Measurements from ENCODE around the gene AGPAT4.

DNA sequence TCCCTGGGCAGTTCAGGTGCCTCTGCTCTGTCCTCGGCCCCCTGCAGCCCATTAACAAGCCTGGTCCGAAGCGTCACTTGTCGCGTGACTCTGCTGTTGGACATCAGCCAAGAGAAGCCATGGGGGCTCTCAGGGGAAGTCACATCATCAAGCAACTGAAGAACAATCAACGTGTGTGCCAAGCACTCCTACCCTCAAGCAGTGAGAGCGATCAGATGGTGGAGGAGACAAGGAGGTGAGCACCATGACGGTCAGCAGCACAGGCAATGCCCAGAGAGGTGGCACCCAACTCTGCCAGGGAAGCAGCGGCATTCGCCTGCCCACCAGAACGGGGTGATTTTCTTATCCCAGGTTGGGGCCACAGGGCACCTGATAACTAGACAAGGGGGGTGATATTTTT is 132.7 kb downstream of the AGPAT4 start:
- no peak for TF ChIP-seq CTCF (conservative IDR thresholded peaks at IDR 0.05; ENCODE audit: low read length)
- TF ChIP-seq EZH2phosphoT487 (IDR thresholded peaks at IDR 0.05; ENCODE audit: borderline replicate concordance): no peak
